Measurements from ENCODE around the gene USP13.

- TF ChIP-seq CTCF (IDR thresholded peaks at IDR 0.05), result no peak
- no peak for TF ChIP-seq TCF7L2 (IDR thresholded peaks at IDR 0.05; ENCODE audit: low read depth, low read length)
- TF ChIP-seq SIN3A (IDR thresholded peaks at IDR 0.05; ENCODE audit: borderline replicate concordance, insufficient read depth, low read depth, low read length), result no peak
- TF ChIP-seq POLR2AphosphoS5 (IDR thresholded peaks at IDR 0.05; ENCODE audit: low read depth, low read length), result no peak
- TF ChIP-seq REST (IDR thresholded peaks at IDR 0.05; ENCODE audit: insufficient read depth in 1 of 2, low read depth in 2 of 2, low read length in 1 of 2), result no peak
Observed at GRCh38 chr3:179630753-179631451, 21.9 kb upstream of the USP13 start.
